Regular cardiac myocyte (primary cell): ENCODE measurements around the gene PTBP2. TPM values are rescaled to one million over a fixed set of nuclear protein-coding genes. Genes with fewer than 3 reads are reported as not detected.

ENCODE experiments used
- total RNA-seq: library from RNA; depleted of rRNA; stranded (reverse); fragments of >200 nt; gene quantifications from 2 replicates; pipeline ENCODE4 v1.2.3, GENCODE V29; 2014

The PTBP2 gene
- total RNA-seq, result 14.1 and 17.4 TPM in 2 replicates

GRCh38 chr1:96721416-96722160, at the start of gene PTBP2:
TSS of gene PTBP2 (plus strand) at chr1:96721784. CDS start at chr1:96721865, 81 bp downstream.

